ENCODE data around the gene TAF5. TPM values are rescaled to one million over a fixed set of nuclear protein-coding genes. Genes with fewer than 3 reads are reported as not detected.
"Not testable (repeated sequence)": the region's sequence is repeated elsewhere in the genome, so short reads cannot be mapped to it uniquely, and the experiment has no call there.

Gene TAF5
- total RNA-seq, 1 experiment from 2014 or later: 4.2 TPM

- Histone ChIP-seq H3K9me2 (ENCODE audit: insufficient read depth) (no peaks in the 10 kb centered on the region), H3K4me2 (peak within 1 kb of the TSS; percentile 78), H3K4me1 (replicated peaks; ENCODE audit: insufficient read depth) (peaks cover 5% of the 10 kb centered on the region; the same call in 1 of the 2 replicates), H2AFZ (peak within 1 kb of the TSS; percentile 94), H3K4me3 (peak within 1 kb of the TSS; percentile 73), H3F3A (ENCODE audit: insufficient read depth, low read depth) (no peaks in the 10 kb centered on the region; the same call in 1 of the 2 replicates), H3K27ac (no peak within 1 kb of the TSS), H4K20me1 (ENCODE audit: insufficient read depth) (no peaks in the 10 kb centered on the region), H3K9me3 (ENCODE audit: insufficient read depth, low read depth) (no peaks in the 10 kb centered on the region), H3K27me3 (ENCODE audit: insufficient read depth, low read depth) (no peaks in the 10 kb centered on the region), H3K79me2 (ENCODE audit: low read depth) (peaks cover 10% of the 10 kb centered on the region; the same call in 1 of the 2 replicates), H3K36me3 (ENCODE audit: low read depth) (no peaks in the 10 kb centered on the region)
- peak in 1 of 2 experiments; percentile 69 for DNase-seq
- POLR2A ChIA-PET (ENCODE audit: unreplicated experiment): interaction anchor here (0.6 to 0.8 kb wide), 2 partner anchors 69 to 159 kb away, joined by 4 read pairs; no protein-coding TSS in a partner anchor
- TSS peak; percentile 20 for BruUV-seq (replicated peaks)
- TF ChIP-seq EZH2 (IDR thresholded peaks at IDR 0.05; ENCODE audit: low read depth): no peak
- TF ChIP-seq, protein P1, sequence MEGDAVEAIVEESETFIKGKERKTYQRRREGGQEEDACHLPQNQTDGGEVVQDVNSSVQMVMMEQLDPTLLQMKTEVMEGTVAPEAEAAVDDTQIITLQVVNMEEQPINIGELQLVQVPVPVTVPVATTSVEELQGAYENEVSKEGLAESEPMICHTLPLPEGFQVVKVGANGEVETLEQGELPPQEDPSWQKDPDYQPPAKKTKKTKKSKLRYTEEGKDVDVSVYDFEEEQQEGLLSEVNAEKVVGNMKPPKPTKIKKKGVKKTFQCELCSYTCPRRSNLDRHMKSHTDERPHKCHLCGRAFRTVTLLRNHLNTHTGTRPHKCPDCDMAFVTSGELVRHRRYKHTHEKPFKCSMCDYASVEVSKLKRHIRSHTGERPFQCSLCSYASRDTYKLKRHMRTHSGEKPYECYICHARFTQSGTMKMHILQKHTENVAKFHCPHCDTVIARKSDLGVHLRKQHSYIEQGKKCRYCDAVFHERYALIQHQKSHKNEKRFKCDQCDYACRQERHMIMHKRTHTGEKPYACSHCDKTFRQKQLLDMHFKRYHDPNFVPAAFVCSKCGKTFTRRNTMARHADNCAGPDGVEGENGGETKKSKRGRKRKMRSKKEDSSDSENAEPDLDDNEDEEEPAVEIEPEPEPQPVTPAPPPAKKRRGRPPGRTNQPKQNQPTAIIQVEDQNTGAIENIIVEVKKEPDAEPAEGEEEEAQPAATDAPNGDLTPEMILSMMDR (conservative IDR thresholded peaks at IDR 0.05): no peak
- CTCF ChIA-PET: interaction anchor here (0.6 kb wide), 1 partner anchor 501 kb away, joined by 4 read pairs; no protein-coding TSS in a partner anchor
- intact Hi-C loops (cut with micrococcal nuclease; ENCODE audit: unreplicated experiment): no loop called here
These were observed 17.1 kb upstream of the TAF5 start, which contains the start of gene PCGF6 for GRCh38 chr10:103350517-103351260. PCGF6 (minus strand) TSS chr10:103351140; CDS start chr10:103351066, 74 bp downstream.

DNA sequence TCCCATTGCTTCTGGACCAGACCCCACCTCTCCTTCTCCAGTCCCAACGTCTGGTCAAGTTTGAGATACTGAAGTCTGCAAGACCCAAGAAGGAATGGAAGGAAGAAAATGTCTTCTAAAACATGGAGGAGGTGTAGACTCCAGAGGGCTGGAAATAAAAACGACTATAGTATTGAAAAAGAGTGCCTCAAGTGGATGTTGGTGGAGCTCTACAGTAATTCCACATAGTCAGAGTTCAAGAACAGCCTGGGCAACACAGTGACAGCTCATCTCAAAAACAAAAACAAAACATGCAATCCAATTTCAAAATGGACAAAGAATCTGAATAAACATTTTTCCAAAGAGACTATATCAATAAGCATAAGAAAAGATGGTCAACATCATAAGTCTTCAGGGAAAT lies 14.5 kb upstream of the TAF5 start:
- Histone ChIP-seq H3K36me3 (ENCODE audit: low read depth) (no peaks in the 10 kb centered on the region), H3F3A (ENCODE audit: insufficient read depth, low read depth) (no peaks in the 10 kb centered on the region; the same call in 1 of the 2 replicates), H3K4me2 (no peak overlapping the region), H3K27me3 (ENCODE audit: insufficient read depth, low read depth) (no peaks in the 10 kb centered on the region), H4K20me1 (ENCODE audit: insufficient read depth) (no peaks in the 10 kb centered on the region), H3K9me2 (ENCODE audit: insufficient read depth) (no peaks in the 10 kb centered on the region), H2AFZ (no peak overlapping the region), H3K79me2 (ENCODE audit: low read depth) (peaks cover 10% of the 10 kb centered on the region; the same call in 1 of the 2 replicates), H3K9me3 (ENCODE audit: insufficient read depth, low read depth) (no peaks in the 10 kb centered on the region), H3K27ac (no peak overlapping the region), H3K4me1 (replicated peaks; ENCODE audit: insufficient read depth) (peaks cover 5% of the 10 kb centered on the region; the same call in 1 of the 2 replicates), H3K4me3 (no peak overlapping the region)
- ChIA-PET CTCF (no interaction called here), POLR2A (ENCODE audit: unreplicated experiment) (interaction anchor here (0.5 kb wide), 1 partner anchor 160 kb away, joined by 4 read pairs; the partner anchor contains the start of gene NT5C2)
- BruUV-seq (replicated peaks): no TSS peak
- TF ChIP-seq, protein P1 (conservative IDR thresholded peaks at IDR 0.05): no peak
- TF ChIP-seq EZH2 (IDR thresholded peaks at IDR 0.05; ENCODE audit: low read depth): no peak
- no peak for DNase-seq
- intact Hi-C loops (cut with micrococcal nuclease; ENCODE audit: unreplicated experiment): no loop called here

DNA sequence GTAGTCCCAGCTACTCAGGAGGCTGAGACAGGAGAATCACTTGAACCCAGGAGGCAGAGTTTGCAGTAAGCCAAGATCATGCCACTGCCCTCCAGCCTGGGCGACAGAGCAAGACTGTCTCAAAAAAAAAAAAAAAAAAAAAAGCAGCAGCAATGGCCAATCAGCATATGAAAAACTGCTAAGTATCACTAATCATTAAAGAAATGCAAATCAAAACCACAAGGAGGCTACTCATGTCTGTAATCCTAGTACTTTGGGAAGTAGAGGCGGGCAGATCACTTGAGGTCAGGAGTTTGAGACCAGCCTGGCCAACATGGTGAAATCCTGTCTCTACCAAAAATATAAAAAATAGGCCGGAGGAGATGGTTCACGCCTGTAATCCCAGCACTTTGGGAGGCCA lies 13.2 kb upstream of the TAF5 start:
- H4K20me1 ChIP-seq (ENCODE audit: insufficient read depth); POLR2A ChIA-PET (ENCODE audit: unreplicated experiment); intact Hi-C loops (cut with micrococcal nuclease; ENCODE audit: unreplicated experiment); BruUV-seq (replicated peaks); CTCF ChIA-PET; H3K4me2 ChIP-seq; H3K4me3 ChIP-seq; H3K79me2 ChIP-seq (ENCODE audit: low read depth); H3K9me2 ChIP-seq (ENCODE audit: insufficient read depth); DNase-seq; H2AFZ ChIP-seq; H3K9me3 ChIP-seq (ENCODE audit: insufficient read depth, low read depth); H3K4me1 ChIP-seq (replicated peaks; ENCODE audit: insufficient read depth); H3K36me3 ChIP-seq (ENCODE audit: low read depth); H3K27me3 ChIP-seq (ENCODE audit: insufficient read depth, low read depth); H3K27ac ChIP-seq; H3F3A ChIP-seq (ENCODE audit: insufficient read depth, low read depth): not testable (repeated sequence)
